IMR-90 (cell line): ENCODE measurements around the gene MYO1H. TPM values are rescaled to one million over a fixed set of nuclear protein-coding genes. Genes with fewer than 3 reads are reported as not detected.

ENCODE experiments used
- ATAC-seq: fragments of 200-7000 bp; cut with Tn5 transposase; 2 replicates; pipeline ENCODE4 v1.9.1; 2020; ENCODE audit warnings: low read depth, mild to moderate bottlenecking, moderate library complexity
- BruUV-seq: library from RNA; stranded (reverse); fragments of 400-500 nt; replicated peaks from 2 replicates; lab custom pipeline; 2021; lab: Mats Ljungman, UMichigan
- CTCF ChIA-PET: fragments of 300-600 bp; formaldehyde crosslinking; extraction: SDS; loops from one replicate; lab custom pipeline; 2021; ENCODE audit warnings: antibody characterized with exemption; lab: Yijun Ruan, JAX
- POLR2A ChIA-PET: fragments of 300-600 bp; sonication (Branson Sonifier 250); formaldehyde crosslinking; loops from one replicate; lab custom pipeline; 2022; ENCODE audit warnings: antibody characterized with exemption; ENCODE audit not compliant: unreplicated experiment; lab: Charles Lee
- DNase-seq: peaks from one replicate; pipeline ENCODE4 v3.0.0; 2013
- H2AFZ ChIP-seq: replicated peaks from 2 replicates; pipeline ENCODE3; 2013; ENCODE audit warnings: low read length, mild to moderate bottlenecking; ENCODE audit not compliant: poor library complexity
- H2AK5ac ChIP-seq: 2 replicates; pipeline ENCODE4 v1.6.1; 2013; ENCODE audit warnings: low read depth, low read length, inconsistent platforms
- H2AK9ac ChIP-seq: replicated peaks from 2 replicates; pipeline ENCODE3; 2013; ENCODE audit warnings: mild to moderate bottlenecking, low read depth, low read length, moderate library complexity; ENCODE audit not compliant: poor library complexity
- H2BK120ac ChIP-seq: 2 replicates; pipeline ENCODE4 v1.6.1; 2013; ENCODE audit warnings: low read depth, low read length, inconsistent platforms
- H2BK15ac ChIP-seq: 3 replicates; pipeline ENCODE4 v1.6.1; 2013; ENCODE audit warnings: low read depth, low read length, inconsistent platforms
- H2BK20ac ChIP-seq: 2 replicates; pipeline ENCODE4 v1.6.1; 2013; ENCODE audit warnings: low read depth, mild to moderate bottlenecking, inconsistent platforms, low read length, moderate library complexity
- H2BK5ac ChIP-seq: 2 replicates; pipeline ENCODE4 v1.6.1; 2013; ENCODE audit warnings: mild to moderate bottlenecking, low read depth, low read length, inconsistent platforms; ENCODE audit not compliant: poor library complexity, severe bottlenecking
- H3K14ac ChIP-seq: replicated peaks from 2 replicates; pipeline ENCODE4 v1.6.1; 2013; ENCODE audit warnings: low read depth, low read length, inconsistent platforms
- H3K18ac ChIP-seq: 2 replicates; pipeline ENCODE4 v1.6.1; 2013; ENCODE audit warnings: low read depth, low read length, control low read depth
- H3K23ac ChIP-seq: 2 replicates; pipeline ENCODE4 v1.6.1; 2013; ENCODE audit warnings: low read depth, low read length, inconsistent platforms
- H3K27ac ChIP-seq: 2 replicates; pipeline ENCODE4 v1.5.1; 2013; ENCODE audit warnings: mild to moderate bottlenecking, control low read depth, low read length; ENCODE audit not compliant: insufficient read depth
- H3K27me3 ChIP-seq: 2 replicates; pipeline ENCODE4 v1.6.1; 2013; ENCODE audit warnings: low read length; ENCODE audit not compliant: control insufficient read depth, insufficient read depth
- H3K36me3 ChIP-seq: 2 replicates; pipeline ENCODE4 v1.6.1; 2013; ENCODE audit warnings: low read length, mixed read lengths; ENCODE audit not compliant: control insufficient read depth, insufficient read depth
- H3K4ac ChIP-seq: 2 replicates; pipeline ENCODE4 v1.6.1; 2013; ENCODE audit warnings: low read depth, low read length, inconsistent platforms
- H3K4me1 ChIP-seq: 2 replicates; pipeline ENCODE4 v1.6.1; 2013; ENCODE audit warnings: low read length, mixed read lengths; ENCODE audit not compliant: control insufficient read depth, insufficient read depth
- H3K4me2 ChIP-seq: 2 replicates; pipeline ENCODE4 v1.6.1; 2013; ENCODE audit warnings: low read depth, mild to moderate bottlenecking, control low read depth, low read length, moderate library complexity
- H3K4me3 ChIP-seq: 2 replicates; pipeline ENCODE4 v1.5.1; 2013; ENCODE audit warnings: low read depth, mild to moderate bottlenecking, control low read depth, low read length, moderate library complexity; ENCODE audit not compliant: insufficient read depth
- H3K56ac ChIP-seq: 2 replicates; pipeline ENCODE4 v1.6.1; 2013; ENCODE audit warnings: low read length, inconsistent platforms; ENCODE audit not compliant: insufficient read depth; ENCODE audit errors: extremely low read depth
- H3K79me1 ChIP-seq, 2 experiments: 2 replicates each; pipeline ENCODE4 v1.6.1; 2013; ENCODE audit warnings: low read length in 2 of 2, inconsistent platforms in 1 of 2, low read depth in 1 of 2
- H3K9ac ChIP-seq: 2 replicates; pipeline ENCODE4 v1.6.1; 2013; ENCODE audit warnings: low read depth, low read length, control low read depth
- H3K9me1 ChIP-seq: 2 replicates; pipeline ENCODE4 v1.6.1; 2013; ENCODE audit warnings: low read length, inconsistent platforms; ENCODE audit not compliant: insufficient read depth
- H3K9me3 ChIP-seq: 2 replicates; pipeline ENCODE4 v1.6.1; 2013; ENCODE audit warnings: low read length; ENCODE audit not compliant: control insufficient read depth, insufficient read depth
- H4K20me1 ChIP-seq: 2 replicates; pipeline ENCODE4 v1.6.1; 2013; ENCODE audit warnings: low read length, inconsistent platforms; ENCODE audit not compliant: insufficient read depth
- H4K5ac ChIP-seq: 2 replicates; pipeline ENCODE4 v1.6.1; 2013; ENCODE audit warnings: mild to moderate bottlenecking, low read depth, low read length, control low read depth
- H4K8ac ChIP-seq, 2 experiments: 2 replicates each; pipeline ENCODE4 v1.6.1; 2013; ENCODE audit warnings: low read depth in 2 of 2, low read length in 2 of 2, control low read depth in 1 of 2, inconsistent platforms in 1 of 2
- H4K91ac ChIP-seq: 2 replicates; pipeline ENCODE4 v1.6.1; 2013; ENCODE audit warnings: low read depth, low read length, inconsistent platforms; ENCODE audit not compliant: insufficient read depth
- FOS ChIP-seq: fragments of 150-350 bp; IDR thresholded peaks from 2 replicates; pipeline ENCODE4 v1.6.1; 2016; ENCODE audit warnings: low read depth, low read length
- MXI1 ChIP-seq: IDR thresholded peaks from 2 replicates; pipeline ENCODE4 v1.6.1; 2012; ENCODE audit warnings: low read depth, mild to moderate bottlenecking, low read length, moderate library complexity, borderline replicate concordance
- NFE2L2 ChIP-seq: fragments of 150-350 bp; IDR thresholded peaks from 2 replicates; pipeline ENCODE4 v1.6.1; 2016; ENCODE audit warnings: low read depth, mild to moderate bottlenecking, low read length
- POLR2A ChIP-seq: IDR thresholded peaks from 2 replicates; pipeline ENCODE4 v1.6.1; 2012; ENCODE audit warnings: mild to moderate bottlenecking, low read depth, low read length
- WGBS, 2 experiments: methylation state at CpG; one replicate each; pipeline versions ENCODE4 v1.1.5 to v1.1.7; 2013; ENCODE audit warnings: missing lambda C conversion rate in 2 of 2; ENCODE audit not compliant: insufficient read length in 1 of 2; ENCODE audit errors: extremely low coverage in 2 of 2; 5-methylcytosine and 5-hydroxymethylcytosine counted together
- dilution Hi-C: fragments of 300-500 bp; cut with HindIII; formaldehyde crosslinking; loops from one replicate; pipeline ENCODE4 v1.14.3; 2018; ENCODE audit warnings: low sequenced_read_pairs; ENCODE audit not compliant: unreplicated experiment
- in situ Hi-C: fragments of 300-500 bp; cut with MboI; formaldehyde crosslinking; loops from 3 replicates; pipeline ENCODE4 v1.14.3; 2019; ENCODE audit warnings: low sequenced_read_pairs, inconsistent platforms, mixed read lengths
- intact Hi-C: fragments of 100-400 bp; cut with micrococcal nuclease; formaldehyde crosslinking; loops from 2 replicates; pipeline ENCODE4 v1.10.0; 2022
- polyA plus RNA-seq, 3 experiments: library from polyadenylated mRNA; depleted of rRNA; stranded (reverse); fragments of >200 nt; gene quantifications; 2 replicates each; pipeline ENCODE4 v1.2.3, GENCODE V29; 2012; ENCODE audit warnings: low replicate concordance in 1 of 3
- total RNA-seq: library from RNA; depleted of rRNA; stranded (reverse); fragments of >200 nt; gene quantifications from 2 replicates; pipeline ENCODE4 v1.2.3, GENCODE V29; 2012

MYO1H gene
- total and polyA plus RNA-seq, 2 of the 4 experiments (the other 2 are of a cell fraction): not detected

DNA sequence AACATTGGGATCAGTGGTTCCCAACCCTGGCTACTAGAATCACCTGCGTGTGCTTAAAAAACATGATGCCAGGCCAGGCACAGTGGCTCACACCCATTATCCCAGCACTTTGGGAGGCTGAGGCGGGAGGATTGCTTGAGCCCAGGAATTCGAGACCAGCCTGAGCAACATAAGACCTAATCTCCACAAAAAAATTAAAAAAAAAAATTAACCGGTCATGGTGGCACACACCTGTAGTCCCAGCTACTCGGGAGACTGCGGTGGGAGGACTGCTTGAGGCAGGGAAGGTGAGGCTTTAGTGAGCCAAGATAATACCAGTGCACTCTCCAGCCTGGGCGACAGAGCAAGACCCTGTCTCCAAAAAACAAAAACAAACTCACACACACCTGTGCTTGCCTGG, 127.4 kb downstream of the MYO1H start:
- no peak overlapping the region for H2BK20ac ChIP-seq
- no TSS peak for BruUV-seq
- ChIA-PET CTCF (no interaction called here), POLR2A (no interaction called here)
- peaks cover 64% of the 10 kb centered on the region for H4K20me1 ChIP-seq
- no peak overlapping the region; the same call in 1 of the 2 replicates for H4K91ac ChIP-seq
- dilution Hi-C loops (no loop called here), in situ Hi-C loops (loop anchor here (5.0 kb wide), 1 partner anchor 43 kb away; no protein-coding TSS in a partner anchor), intact Hi-C loops (no loop called here)
- no peak for ATAC-seq
- no peak overlapping the region for H3K4me3 ChIP-seq
- no peak overlapping the region for H3K56ac ChIP-seq
- H4K5ac ChIP-seq: no peak overlapping the region
- no peak overlapping the region for H2BK15ac ChIP-seq
- H3K9me3 ChIP-seq: no peaks in the 10 kb centered on the region
- H3K79me1 ChIP-seq: peaks cover 6 to 79% of the 10 kb centered on the region in 2 experiments; a peak in 3 of 4 replicates
- DNase-seq: no peak
- H2AK5ac ChIP-seq: no peak overlapping the region
- H3K9me1 ChIP-seq: peaks cover 34% of the 10 kb centered on the region
- no peak overlapping the region for H2BK5ac ChIP-seq
- no peak overlapping the region for H2AFZ ChIP-seq
- H3K4me2 ChIP-seq: peak overlapping the region; percentile 99
- H3K36me3 ChIP-seq: peaks cover 13% of the 10 kb centered on the region
- H4K8ac ChIP-seq: no peak overlapping the region
- H3K27me3 ChIP-seq: no peaks in the 10 kb centered on the region
- peak overlapping the region; percentile 23; the same call in 1 of the 2 replicates for H3K9ac ChIP-seq
- no peak overlapping the region for H3K14ac ChIP-seq
- no peak overlapping the region for H3K27ac ChIP-seq
- no peak overlapping the region for H2AK9ac ChIP-seq
- TF ChIP-seq MXI1: no peak
- TF ChIP-seq NFE2L2: no peak
- no peak for TF ChIP-seq FOS
- TF ChIP-seq POLR2A: no peak
- H2BK120ac ChIP-seq: no peak overlapping the region
- H3K4ac ChIP-seq: no peak overlapping the region; the same call in 1 of the 2 replicates
- no peak overlapping the region for H3K18ac ChIP-seq
- WGBS, 2 experiments: 86% methylated on average over 1 of the region's 7 CpGs; no CpG with 5 or more reads in 1 of the 2 experiments
- H3K4me1 ChIP-seq: peaks cover 8% of the 10 kb centered on the region
- 0 out of 2 replicates have a peak overlapping the region, but pooled peaks have one; percentile 91 for H3K23ac ChIP-seq
